Measurements from ENCODE around the gene EHF.

DNA sequence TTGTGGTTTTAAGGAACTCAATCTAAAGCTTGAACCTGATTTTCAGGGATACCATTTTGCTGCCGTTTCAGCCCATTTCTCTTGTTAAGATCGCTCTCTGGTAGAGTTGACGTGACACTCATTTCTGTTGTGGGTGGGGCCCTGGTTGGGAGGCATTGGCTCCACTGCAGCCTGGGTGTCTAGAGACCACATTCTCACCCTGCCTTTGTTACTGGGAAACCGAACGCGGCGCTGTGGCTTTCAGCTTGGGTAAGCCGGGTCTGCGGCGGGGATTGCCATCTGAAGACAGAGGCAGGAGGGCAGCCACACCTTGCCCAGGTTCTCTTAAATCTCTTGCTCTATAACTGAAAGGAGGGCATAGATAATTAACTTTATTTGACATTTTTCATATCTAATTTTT, 3.2 kb downstream of the EHF start:
- TF ChIP-seq, protein P1, sequence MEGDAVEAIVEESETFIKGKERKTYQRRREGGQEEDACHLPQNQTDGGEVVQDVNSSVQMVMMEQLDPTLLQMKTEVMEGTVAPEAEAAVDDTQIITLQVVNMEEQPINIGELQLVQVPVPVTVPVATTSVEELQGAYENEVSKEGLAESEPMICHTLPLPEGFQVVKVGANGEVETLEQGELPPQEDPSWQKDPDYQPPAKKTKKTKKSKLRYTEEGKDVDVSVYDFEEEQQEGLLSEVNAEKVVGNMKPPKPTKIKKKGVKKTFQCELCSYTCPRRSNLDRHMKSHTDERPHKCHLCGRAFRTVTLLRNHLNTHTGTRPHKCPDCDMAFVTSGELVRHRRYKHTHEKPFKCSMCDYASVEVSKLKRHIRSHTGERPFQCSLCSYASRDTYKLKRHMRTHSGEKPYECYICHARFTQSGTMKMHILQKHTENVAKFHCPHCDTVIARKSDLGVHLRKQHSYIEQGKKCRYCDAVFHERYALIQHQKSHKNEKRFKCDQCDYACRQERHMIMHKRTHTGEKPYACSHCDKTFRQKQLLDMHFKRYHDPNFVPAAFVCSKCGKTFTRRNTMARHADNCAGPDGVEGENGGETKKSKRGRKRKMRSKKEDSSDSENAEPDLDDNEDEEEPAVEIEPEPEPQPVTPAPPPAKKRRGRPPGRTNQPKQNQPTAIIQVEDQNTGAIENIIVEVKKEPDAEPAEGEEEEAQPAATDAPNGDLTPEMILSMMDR (conservative IDR thresholded peaks at IDR 0.05; ENCODE audit: low read depth, low read length) = no peak
- TF ChIP-seq EZH2 (IDR thresholded peaks at IDR 0.05; ENCODE audit: low read length, unreplicated experiment) = no peak
